IMR-90 (cell line): ENCODE results near the gene DTD1. TPM values are rescaled to one million over a fixed set of nuclear protein-coding genes. Genes with fewer than 3 reads are reported as not detected.

Experiments used
- ATAC-seq: fragments of 200-7000 bp; cut with Tn5 transposase; 2 replicates; pipeline ENCODE4 v1.9.1; 2020; ENCODE audit warnings: low read depth, mild to moderate bottlenecking, moderate library complexity
- BruUV-seq: library from RNA; stranded (reverse); fragments of 400-500 nt; replicated peaks from 2 replicates; lab custom pipeline; 2021; lab: Mats Ljungman, UMichigan
- CTCF ChIA-PET: fragments of 300-600 bp; formaldehyde crosslinking; extraction: SDS; loops from one replicate; lab custom pipeline; 2021; ENCODE audit warnings: antibody characterized with exemption; lab: Yijun Ruan, JAX
- POLR2A ChIA-PET: fragments of 300-600 bp; sonication (Branson Sonifier 250); formaldehyde crosslinking; loops from one replicate; lab custom pipeline; 2022; ENCODE audit warnings: antibody characterized with exemption; ENCODE audit not compliant: unreplicated experiment; lab: Charles Lee
- DNase-seq: peaks from one replicate; pipeline ENCODE4 v3.0.0; 2013
- H2AFZ ChIP-seq: replicated peaks from 2 replicates; pipeline ENCODE3; 2013; ENCODE audit warnings: low read length, mild to moderate bottlenecking; ENCODE audit not compliant: poor library complexity
- H2AK5ac ChIP-seq: 2 replicates; pipeline ENCODE4 v1.6.1; 2013; ENCODE audit warnings: low read depth, low read length, inconsistent platforms
- H2AK9ac ChIP-seq: replicated peaks from 2 replicates; pipeline ENCODE3; 2013; ENCODE audit warnings: mild to moderate bottlenecking, low read depth, low read length, moderate library complexity; ENCODE audit not compliant: poor library complexity
- H2BK120ac ChIP-seq: 2 replicates; pipeline ENCODE4 v1.6.1; 2013; ENCODE audit warnings: low read depth, low read length, inconsistent platforms
- H2BK15ac ChIP-seq: 3 replicates; pipeline ENCODE4 v1.6.1; 2013; ENCODE audit warnings: low read depth, low read length, inconsistent platforms
- H2BK20ac ChIP-seq: 2 replicates; pipeline ENCODE4 v1.6.1; 2013; ENCODE audit warnings: low read depth, mild to moderate bottlenecking, inconsistent platforms, low read length, moderate library complexity
- H2BK5ac ChIP-seq: 2 replicates; pipeline ENCODE4 v1.6.1; 2013; ENCODE audit warnings: mild to moderate bottlenecking, low read depth, low read length, inconsistent platforms; ENCODE audit not compliant: poor library complexity, severe bottlenecking
- H3K14ac ChIP-seq: replicated peaks from 2 replicates; pipeline ENCODE4 v1.6.1; 2013; ENCODE audit warnings: low read depth, low read length, inconsistent platforms
- H3K18ac ChIP-seq: 2 replicates; pipeline ENCODE4 v1.6.1; 2013; ENCODE audit warnings: low read depth, low read length, control low read depth
- H3K23ac ChIP-seq: 2 replicates; pipeline ENCODE4 v1.6.1; 2013; ENCODE audit warnings: low read depth, low read length, inconsistent platforms
- H3K27ac ChIP-seq: 2 replicates; pipeline ENCODE4 v1.5.1; 2013; ENCODE audit warnings: mild to moderate bottlenecking, control low read depth, low read length; ENCODE audit not compliant: insufficient read depth
- H3K27me3 ChIP-seq: 2 replicates; pipeline ENCODE4 v1.6.1; 2013; ENCODE audit warnings: low read length; ENCODE audit not compliant: control insufficient read depth, insufficient read depth
- H3K36me3 ChIP-seq: 2 replicates; pipeline ENCODE4 v1.6.1; 2013; ENCODE audit warnings: low read length, mixed read lengths; ENCODE audit not compliant: control insufficient read depth, insufficient read depth
- H3K4ac ChIP-seq: 2 replicates; pipeline ENCODE4 v1.6.1; 2013; ENCODE audit warnings: low read depth, low read length, inconsistent platforms
- H3K4me1 ChIP-seq: 2 replicates; pipeline ENCODE4 v1.6.1; 2013; ENCODE audit warnings: low read length, mixed read lengths; ENCODE audit not compliant: control insufficient read depth, insufficient read depth
- H3K4me2 ChIP-seq: 2 replicates; pipeline ENCODE4 v1.6.1; 2013; ENCODE audit warnings: low read depth, mild to moderate bottlenecking, control low read depth, low read length, moderate library complexity
- H3K4me3 ChIP-seq: 2 replicates; pipeline ENCODE4 v1.5.1; 2013; ENCODE audit warnings: low read depth, mild to moderate bottlenecking, control low read depth, low read length, moderate library complexity; ENCODE audit not compliant: insufficient read depth
- H3K56ac ChIP-seq: 2 replicates; pipeline ENCODE4 v1.6.1; 2013; ENCODE audit warnings: low read length, inconsistent platforms; ENCODE audit not compliant: insufficient read depth; ENCODE audit errors: extremely low read depth
- H3K79me1 ChIP-seq, 2 experiments: 2 replicates each; pipeline ENCODE4 v1.6.1; 2013; ENCODE audit warnings: low read length in 2 of 2, inconsistent platforms in 1 of 2, low read depth in 1 of 2
- H3K9ac ChIP-seq: 2 replicates; pipeline ENCODE4 v1.6.1; 2013; ENCODE audit warnings: low read depth, low read length, control low read depth
- H3K9me1 ChIP-seq: 2 replicates; pipeline ENCODE4 v1.6.1; 2013; ENCODE audit warnings: low read length, inconsistent platforms; ENCODE audit not compliant: insufficient read depth
- H3K9me3 ChIP-seq: 2 replicates; pipeline ENCODE4 v1.6.1; 2013; ENCODE audit warnings: low read length; ENCODE audit not compliant: control insufficient read depth, insufficient read depth
- H4K20me1 ChIP-seq: 2 replicates; pipeline ENCODE4 v1.6.1; 2013; ENCODE audit warnings: low read length, inconsistent platforms; ENCODE audit not compliant: insufficient read depth
- H4K5ac ChIP-seq: 2 replicates; pipeline ENCODE4 v1.6.1; 2013; ENCODE audit warnings: mild to moderate bottlenecking, low read depth, low read length, control low read depth
- H4K8ac ChIP-seq, 2 experiments: 2 replicates each; pipeline ENCODE4 v1.6.1; 2013; ENCODE audit warnings: low read depth in 2 of 2, low read length in 2 of 2, control low read depth in 1 of 2, inconsistent platforms in 1 of 2
- H4K91ac ChIP-seq: 2 replicates; pipeline ENCODE4 v1.6.1; 2013; ENCODE audit warnings: low read depth, low read length, inconsistent platforms; ENCODE audit not compliant: insufficient read depth
- CEBPB ChIP-seq: IDR thresholded peaks from 2 replicates; pipeline ENCODE4 v1.6.1; 2012; ENCODE audit warnings: low read depth, low read length, improper control_type of control experiment
- CHD1 ChIP-seq: IDR thresholded peaks from 2 replicates; pipeline ENCODE4 v1.6.1; 2012; ENCODE audit warnings: low read depth, low read length, improper control_type of control experiment
- CTCF ChIP-seq: conservative IDR thresholded peaks from 2 replicates; pipeline ENCODE4 v1.5.1; 2012; ENCODE audit warnings: mild to moderate bottlenecking, low read depth, low read length, improper control_type of control experiment
- FOS ChIP-seq: fragments of 150-350 bp; IDR thresholded peaks from 2 replicates; pipeline ENCODE4 v1.6.1; 2016; ENCODE audit warnings: low read depth, low read length
- MAFK ChIP-seq: IDR thresholded peaks from 2 replicates; pipeline ENCODE4 v1.6.1; 2012; ENCODE audit warnings: low read depth, low read length, improper control_type of control experiment
- MAZ ChIP-seq: IDR thresholded peaks from 2 replicates; pipeline ENCODE4 v1.6.1; 2012; ENCODE audit warnings: low read depth, mild to moderate bottlenecking, low read length, improper control_type of control experiment, moderate library complexity, borderline replicate concordance
- MXI1 ChIP-seq: IDR thresholded peaks from 2 replicates; pipeline ENCODE4 v1.6.1; 2012; ENCODE audit warnings: low read depth, mild to moderate bottlenecking, low read length, moderate library complexity, borderline replicate concordance
- NFE2L2 ChIP-seq: fragments of 150-350 bp; IDR thresholded peaks from 2 replicates; pipeline ENCODE4 v1.6.1; 2016; ENCODE audit warnings: low read depth, mild to moderate bottlenecking, low read length
- POLR2A ChIP-seq: IDR thresholded peaks from 2 replicates; pipeline ENCODE4 v1.6.1; 2012; ENCODE audit warnings: mild to moderate bottlenecking, low read depth, low read length
- RAD21 ChIP-seq: IDR thresholded peaks from 2 replicates; pipeline ENCODE4 v1.6.1; 2012; ENCODE audit warnings: low read length, improper control_type of control experiment
- RCOR1 ChIP-seq: IDR thresholded peaks from 2 replicates; pipeline ENCODE4 v1.6.1; 2012; ENCODE audit warnings: mild to moderate bottlenecking, low read length, improper control_type of control experiment; ENCODE audit not compliant: insufficient replicate concordance
- RFX5 ChIP-seq: IDR thresholded peaks from 2 replicates; pipeline ENCODE4 v1.8.0; 2012; ENCODE audit warnings: low read depth, mild to moderate bottlenecking, low read length, moderate library complexity
- SMC3 ChIP-seq: fragments of 150-350 bp; IDR thresholded peaks from 2 replicates; pipeline ENCODE4 v1.6.1; 2016; ENCODE audit warnings: low read depth, mild to moderate bottlenecking, antibody characterized with exemption, low read length, moderate library complexity
- WGBS, 2 experiments: methylation state at CpG; one replicate each; pipeline versions ENCODE4 v1.1.5 to v1.1.7; 2013; ENCODE audit warnings: missing lambda C conversion rate in 2 of 2; ENCODE audit not compliant: insufficient read length in 1 of 2; ENCODE audit errors: extremely low coverage in 2 of 2; 5-methylcytosine and 5-hydroxymethylcytosine counted together
- dilution Hi-C: fragments of 300-500 bp; cut with HindIII; formaldehyde crosslinking; loops from one replicate; pipeline ENCODE4 v1.14.3; 2018; ENCODE audit warnings: low sequenced_read_pairs; ENCODE audit not compliant: unreplicated experiment
- in situ Hi-C: fragments of 300-500 bp; cut with MboI; formaldehyde crosslinking; loops from 3 replicates; pipeline ENCODE4 v1.14.3; 2019; ENCODE audit warnings: low sequenced_read_pairs, inconsistent platforms, mixed read lengths
- intact Hi-C: fragments of 100-400 bp; cut with micrococcal nuclease; formaldehyde crosslinking; loops from 2 replicates; pipeline ENCODE4 v1.10.0; 2022
- polyA plus RNA-seq, 3 experiments: library from polyadenylated mRNA; depleted of rRNA; stranded (reverse); fragments of >200 nt; gene quantifications; 2 replicates each; pipeline ENCODE4 v1.2.3, GENCODE V29; 2012; ENCODE audit warnings: low replicate concordance in 1 of 3
- total RNA-seq: library from RNA; depleted of rRNA; stranded (reverse); fragments of >200 nt; gene quantifications from 2 replicates; pipeline ENCODE4 v1.2.3, GENCODE V29; 2012
- TF ChIP-seq, protein P1 (sequence below): fragments of 150-350 bp; IDR thresholded peaks from 2 replicates; pipeline ENCODE4 v1.6.1; 2017; ENCODE audit warnings: mild to moderate bottlenecking, antibody characterized with exemption, low read length, low read depth

The DTD1 gene
- total and polyA plus RNA-seq, 2 of the 4 experiments (the other 2 are of a cell fraction) = 73.1 to 101 TPM

DNA sequence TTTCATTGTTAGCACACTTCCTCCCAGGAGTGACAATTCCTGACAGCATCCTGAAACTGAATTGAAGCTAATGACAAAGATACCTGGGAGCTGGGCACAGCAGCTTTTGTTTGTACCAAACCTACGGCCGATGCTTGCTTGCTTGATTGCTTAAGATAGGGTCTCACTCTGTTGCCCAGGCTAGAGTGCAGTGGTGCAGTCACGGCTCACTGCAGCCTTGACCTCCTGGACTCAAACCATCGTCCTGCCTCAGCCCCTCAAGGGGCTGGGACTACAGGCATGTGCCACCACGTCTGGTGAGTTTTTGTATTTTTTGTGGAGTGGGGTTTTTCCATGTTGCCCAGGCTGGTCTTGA, 141.0 kb downstream of the DTD1 start:
- intact Hi-C loops (no loop called here), dilution Hi-C loops (no loop called here), in situ Hi-C loops (no loop called here)
- no peak for DNase-seq
- Histone ChIP-seq H4K5ac (no peak overlapping the region), H3K9me3 (no peaks in the 10 kb centered on the region), H2BK20ac (no peak overlapping the region), H2AK5ac (no peak overlapping the region), H2BK5ac (no peak overlapping the region), H3K36me3 (no peaks in the 10 kb centered on the region; the same call in 1 of the 2 replicates), H3K27me3 (no peaks in the 10 kb centered on the region), H3K9me1 (no peaks in the 10 kb centered on the region; the same call in 1 of the 2 replicates), H2BK15ac (no peak overlapping the region), H3K9ac (no peak overlapping the region), H3K14ac (no peak overlapping the region), H4K8ac (no peak overlapping the region), H3K79me1 (peaks cover 4 to 18% of the 10 kb centered on the region in 2 experiments; a peak in 2 of 4 replicates), H2AFZ (no peak overlapping the region), H3K23ac (no peak overlapping the region), H3K56ac (no peak overlapping the region), H3K18ac (no peak overlapping the region), H3K4ac (no peak overlapping the region), H2AK9ac (peak overlapping the region; percentile 30), H2BK120ac (no peak overlapping the region), H4K91ac (no peak overlapping the region), H4K20me1 (no peaks in the 10 kb centered on the region; the same call in 1 of the 2 replicates), H3K27ac (no peak overlapping the region), H3K4me1 (no peaks in the 10 kb centered on the region), H3K4me3 (no peak overlapping the region), H3K4me2 (no peak overlapping the region)
- ATAC-seq = no peak
- no TSS peak for BruUV-seq
- CTCF ChIA-PET = no interaction called here
- POLR2A ChIA-PET = no interaction called here
- TF ChIP-seq MAZ = no peak
- TF ChIP-seq RAD21 = no peak
- TF ChIP-seq NFE2L2 = no peak
- TF ChIP-seq MXI1 = no peak
- TF ChIP-seq POLR2A = no peak
- no peak for TF ChIP-seq RCOR1
- no peak for TF ChIP-seq SMC3
- no peak for TF ChIP-seq MAFK
- no peak for TF ChIP-seq CTCF
- no peak for TF ChIP-seq RFX5
- TF ChIP-seq, protein P1, sequence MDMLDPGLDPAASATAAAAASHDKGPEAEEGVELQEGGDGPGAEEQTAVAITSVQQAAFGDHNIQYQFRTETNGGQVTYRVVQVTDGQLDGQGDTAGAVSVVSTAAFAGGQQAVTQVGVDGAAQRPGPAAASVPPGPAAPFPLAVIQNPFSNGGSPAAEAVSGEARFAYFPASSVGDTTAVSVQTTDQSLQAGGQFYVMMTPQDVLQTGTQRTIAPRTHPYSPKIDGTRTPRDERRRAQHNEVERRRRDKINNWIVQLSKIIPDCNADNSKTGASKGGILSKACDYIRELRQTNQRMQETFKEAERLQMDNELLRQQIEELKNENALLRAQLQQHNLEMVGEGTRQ = no peak
- no peak for TF ChIP-seq FOS
- TF ChIP-seq CHD1 = no peak
- TF ChIP-seq CEBPB = no peak
- WGBS, 2 experiments = 100% methylated on average over 2 of the region's 5 CpGs; no CpG with 5 or more reads in 1 of the 2 experiments
